Renal cortical epithelial cell (primary cell): ENCODE data around the gene BRIP1. TPM values are rescaled to one million over a fixed set of nuclear protein-coding genes. Genes with fewer than 3 reads are reported as not detected.

Source experiments
- DNase-seq: peaks from one replicate; pipeline ENCODE4 v3.0.0-alpha.2; 2011; ENCODE audit warnings: low read depth
- total RNA-seq: library from RNA; depleted of rRNA; stranded (reverse); fragments of >200 nt; gene quantifications from 2 replicates; pipeline ENCODE4 v1.2.3, GENCODE V29; 2014

BRIP1 gene
- total RNA-seq, 1 donor from 2014 or later: 1.5 TPM

- no peak for DNase-seq
These were observed 230.5 kb downstream of the BRIP1 start for GRCh38 chr17:61632826-61633225.

DNA sequence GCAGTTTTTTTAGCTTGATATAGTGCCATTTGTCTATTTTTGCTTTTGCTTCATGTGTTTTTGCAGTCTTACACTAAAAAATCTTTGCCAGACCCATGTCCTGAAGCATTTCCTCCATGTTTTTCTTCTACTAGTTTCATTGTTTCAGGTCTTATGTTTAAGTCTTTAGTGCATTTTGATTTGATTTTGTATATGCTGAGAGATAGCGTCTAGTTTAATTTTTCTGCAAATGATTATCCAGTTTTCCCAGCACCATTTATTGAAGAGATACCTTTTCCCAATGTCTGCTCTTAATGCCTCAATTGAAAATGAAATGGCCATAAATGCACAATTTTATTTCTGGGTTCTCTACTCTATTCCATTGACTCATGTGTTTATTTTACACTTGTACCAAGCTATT lies 231.5 kb downstream of the BRIP1 start:
- no peak for DNase-seq

Other genes starting within 250 kb of the BRIP1 start
- 10.4 and 15.5 TPM in 2 replicates for gene INTS2, start 64.5 kb upstream of the BRIP1 start, total RNA-seq
- gene MED13, start 201.8 kb upstream of the BRIP1 start, total RNA-seq: 33.5 and 81.0 TPM in 2 replicates